COLO668 (cell line): ENCODE measurements around the gene LRIT3.

Source experiments
- DNase-seq: peaks from one replicate; lab custom pipeline; 2025; ENCODE audit not compliant: unreplicated experiment; lab: John Stamatoyannopoulos, UW

The LRIT3 gene

DNA sequence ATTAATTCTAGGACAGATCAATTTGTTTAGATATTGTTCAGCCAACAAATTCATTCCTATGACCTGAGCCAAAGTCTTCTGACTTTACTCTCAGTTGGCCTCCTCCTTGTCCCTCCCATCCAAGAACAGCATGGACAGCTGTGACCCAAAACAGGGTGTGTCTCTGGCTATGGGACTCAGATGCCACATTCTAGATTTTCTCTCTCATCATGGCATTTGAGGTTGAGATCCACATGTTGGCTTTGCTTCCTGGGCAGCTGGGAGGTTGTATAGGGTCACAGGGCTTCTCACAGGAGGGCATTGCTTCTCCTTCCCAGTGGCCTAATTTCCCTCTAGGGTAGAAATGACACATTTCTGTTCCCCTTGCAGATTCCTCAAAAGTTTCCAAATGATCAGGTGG is 42.2 kb downstream of the LRIT3 start:
- DNase-seq, result no peak

DNA sequence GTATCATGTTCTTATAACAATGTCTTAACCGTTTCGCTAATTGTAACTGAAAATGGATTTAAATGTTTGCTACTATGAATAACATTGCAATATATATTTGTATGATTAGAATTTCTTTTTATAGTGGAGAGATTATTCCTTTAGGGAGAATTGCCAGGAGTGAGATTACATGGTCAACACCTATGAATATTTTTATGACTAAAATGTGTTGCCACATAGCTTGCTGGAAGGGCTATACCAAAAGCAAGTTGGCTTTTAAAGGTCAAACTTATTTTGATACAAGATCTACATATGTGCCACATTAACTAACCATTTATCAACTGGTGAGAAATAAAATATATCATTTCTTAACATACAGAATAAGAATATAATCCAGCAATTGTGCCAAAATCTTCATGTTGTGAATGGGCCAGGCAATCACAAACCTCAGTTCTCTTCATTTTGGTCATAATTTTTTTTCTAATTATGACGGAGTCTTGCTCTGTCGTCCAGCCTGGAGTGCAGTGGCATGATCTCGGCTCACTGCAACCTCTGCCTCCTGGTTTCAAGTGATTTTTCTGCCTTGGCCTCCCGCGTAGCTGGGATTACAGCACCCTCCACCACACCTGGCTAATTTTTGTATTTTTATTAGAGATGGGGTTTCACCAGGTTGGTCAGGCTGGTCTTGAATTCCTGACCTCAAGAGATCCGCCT is 54.8 kb downstream of the LRIT3 start:
- DNase-seq, result no peak

DNA sequence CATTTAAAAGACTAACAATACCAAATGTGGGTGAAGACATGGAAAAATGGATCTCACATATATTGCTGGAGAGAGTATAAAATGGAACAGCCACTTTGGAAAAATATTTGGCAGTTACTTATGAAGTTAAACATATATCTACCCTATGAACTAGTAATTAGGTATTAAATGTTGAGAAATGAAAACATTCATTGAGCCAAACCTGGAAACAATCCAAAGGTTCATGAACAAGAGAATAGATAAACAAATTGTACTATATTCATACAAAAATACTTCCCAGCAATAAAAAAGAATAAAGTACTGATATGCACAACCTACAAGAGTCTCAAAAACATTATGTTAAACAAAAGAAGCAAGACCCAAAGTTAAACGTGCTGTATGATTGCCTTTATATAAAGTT is 60.8 kb downstream of the LRIT3 start:
- no peak for DNase-seq

DNA sequence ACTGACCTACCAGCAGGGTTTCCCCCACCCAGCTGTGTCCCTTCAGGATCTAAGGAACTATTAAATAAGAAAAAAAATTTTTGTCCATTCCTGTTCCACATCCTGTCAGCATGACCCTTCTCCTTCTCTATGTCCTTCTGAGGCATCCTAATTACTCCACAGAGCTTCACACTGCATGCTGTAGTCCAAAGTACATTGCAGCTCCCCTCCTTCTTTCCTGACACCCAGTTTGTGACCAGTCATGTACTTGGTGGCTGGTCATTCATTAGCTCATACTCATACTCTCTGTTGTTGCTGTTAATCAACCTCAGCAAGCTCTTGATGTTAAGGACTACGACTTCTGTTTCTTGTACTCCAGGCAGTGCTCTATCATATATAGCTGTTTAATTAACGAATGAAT is 62.3 kb downstream of the LRIT3 start:
- DNase-seq, result no peak

DNA sequence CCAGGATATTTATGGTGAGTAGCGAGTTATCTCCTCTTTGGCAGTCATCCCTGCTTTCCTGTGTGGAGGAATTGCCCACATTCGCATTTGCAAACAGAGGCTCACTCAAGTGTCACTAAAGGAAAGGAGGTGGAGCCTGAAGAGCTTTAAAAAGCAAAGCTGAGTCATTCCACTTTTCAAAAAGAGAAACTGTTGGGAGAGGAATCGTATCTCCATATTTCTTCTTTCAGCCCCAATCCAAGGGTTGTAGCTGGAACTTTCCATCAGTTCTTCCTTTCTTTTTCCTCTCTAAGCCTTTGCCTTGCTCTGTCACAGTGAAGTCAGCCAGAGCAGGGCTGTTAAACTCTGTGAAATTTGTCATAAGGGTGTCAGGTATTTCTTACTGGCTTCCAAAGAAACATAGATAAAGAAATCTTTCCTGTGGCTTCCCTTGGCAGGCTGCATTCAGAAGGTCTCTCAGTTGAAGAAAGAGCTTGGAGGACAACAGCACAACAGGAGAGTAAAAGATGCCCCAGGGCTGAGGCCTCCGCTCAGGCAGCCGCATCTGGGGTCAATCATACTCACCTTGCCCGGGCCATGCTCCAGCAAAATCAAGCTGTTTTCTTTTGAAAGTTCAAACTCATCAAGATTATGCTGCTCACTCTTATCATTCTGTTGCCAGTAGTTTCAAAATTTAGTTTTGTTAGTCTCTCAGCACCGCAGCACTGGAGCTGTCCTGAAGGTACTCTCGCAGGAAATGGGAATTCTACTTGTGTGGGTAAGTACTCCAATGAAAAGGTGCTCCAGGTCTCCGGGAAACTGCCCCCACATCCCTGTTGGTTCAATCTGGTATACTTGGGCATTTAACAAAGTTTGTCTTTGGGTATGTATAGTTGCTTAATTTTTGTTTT is 65.0 kb downstream of the LRIT3 start, which contains the start of gene EGF:
TSS of gene EGF (plus strand) at position 178 of the 890 bp plus-strand sequence. CDS start at position 631, 453 bp downstream.
- no peak for DNase-seq

DNA sequence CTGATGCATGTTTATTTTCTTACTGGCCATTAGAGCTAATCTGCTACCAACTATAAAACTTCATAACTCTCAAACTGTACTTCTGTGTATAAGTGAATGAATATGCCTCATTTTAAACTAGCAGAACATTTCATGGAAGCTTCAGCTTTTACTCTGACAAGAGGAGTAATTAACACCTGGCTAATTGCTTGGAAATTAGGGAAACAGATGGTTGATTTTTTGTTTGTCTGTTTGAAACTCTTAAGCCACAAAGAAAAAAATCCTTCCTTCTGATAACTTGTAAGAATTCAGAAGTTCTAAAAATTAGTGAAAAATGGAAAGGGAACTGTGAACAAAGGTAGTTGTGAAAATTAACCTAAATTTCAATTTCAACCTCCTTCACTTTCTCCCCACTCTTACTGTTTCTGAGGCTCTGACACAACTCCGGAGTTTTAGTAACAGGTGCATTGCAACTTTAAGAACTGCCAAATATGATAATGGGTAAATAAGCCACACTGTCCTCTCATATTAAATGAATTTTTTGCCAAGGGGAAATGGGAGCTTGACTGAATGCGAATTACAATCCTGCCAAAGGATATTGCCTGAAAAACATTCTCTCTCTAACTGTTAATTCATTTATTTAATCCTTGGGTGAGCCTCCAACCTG is 65.8 kb downstream of the LRIT3 start:
- no peak for DNase-seq

DNA sequence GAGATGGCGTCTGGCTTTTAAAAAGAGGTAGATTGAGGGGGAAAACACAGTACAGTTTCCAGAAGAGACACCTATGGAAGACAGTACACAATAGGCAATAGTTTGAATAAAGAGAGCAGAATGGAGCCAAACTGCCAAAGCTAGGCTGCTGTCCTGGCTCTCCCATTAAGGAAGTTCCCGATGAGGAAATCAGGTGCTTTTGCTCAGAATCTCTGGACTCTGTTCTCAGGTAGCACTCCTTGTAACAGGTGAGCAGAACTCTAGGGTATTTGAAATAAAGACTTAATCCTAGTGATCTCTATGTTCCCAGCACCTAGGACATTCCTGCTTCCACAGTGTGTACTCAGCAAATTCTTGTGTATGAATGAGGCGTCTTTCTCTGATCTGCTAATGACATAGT is 66.4 kb downstream of the LRIT3 start:
- no peak for DNase-seq

DNA sequence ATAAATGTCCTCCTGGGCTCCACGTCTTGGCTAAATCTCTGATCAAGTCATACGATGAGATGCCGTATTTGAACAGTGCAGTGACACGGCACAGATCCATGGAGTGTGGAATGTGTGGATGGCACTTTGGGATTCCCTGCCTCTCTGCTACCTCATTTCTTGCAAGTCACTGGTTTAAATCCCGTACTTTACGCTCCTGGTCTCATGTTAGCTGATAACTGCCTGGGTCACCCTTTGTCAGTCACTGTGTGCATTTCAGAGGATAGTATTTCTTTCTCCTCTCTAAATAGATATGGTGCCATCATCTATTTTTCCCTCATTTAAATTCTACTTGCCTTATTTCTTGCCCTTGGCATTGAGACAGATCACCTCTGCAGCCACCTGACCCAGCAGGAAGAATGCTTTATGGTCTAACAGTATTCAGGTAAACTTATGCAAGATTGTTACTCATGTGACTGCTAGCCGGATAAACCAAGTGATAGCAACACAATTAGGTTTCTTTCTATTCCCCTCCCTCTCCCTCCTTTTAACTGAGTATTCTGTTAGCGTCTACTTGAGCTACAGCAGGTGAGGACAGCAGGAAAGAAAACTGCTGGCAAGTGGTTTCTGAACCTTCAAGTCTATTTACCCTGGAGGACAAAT is 67.6 kb downstream of the LRIT3 start:
- no peak for DNase-seq

DNA sequence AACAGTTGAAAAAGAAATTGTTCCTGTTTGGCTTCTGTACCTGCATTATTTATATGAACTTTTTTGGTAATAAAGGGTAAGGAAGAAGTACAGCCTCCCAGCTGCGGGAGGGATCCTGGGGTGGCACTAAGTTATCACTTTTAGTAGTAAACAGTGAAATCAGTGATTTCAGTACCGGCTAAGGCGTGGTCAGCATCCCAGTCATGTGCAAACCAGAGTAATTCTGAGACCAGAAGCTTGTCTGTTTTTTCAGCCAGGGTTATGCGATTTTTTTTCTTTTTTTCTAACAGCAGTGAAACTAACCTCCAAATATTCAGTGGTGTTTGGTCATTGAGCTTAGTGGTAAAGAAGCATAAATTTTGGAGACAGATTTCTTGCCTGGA is 68.1 kb downstream of the LRIT3 start:
- no peak for DNase-seq

DNA sequence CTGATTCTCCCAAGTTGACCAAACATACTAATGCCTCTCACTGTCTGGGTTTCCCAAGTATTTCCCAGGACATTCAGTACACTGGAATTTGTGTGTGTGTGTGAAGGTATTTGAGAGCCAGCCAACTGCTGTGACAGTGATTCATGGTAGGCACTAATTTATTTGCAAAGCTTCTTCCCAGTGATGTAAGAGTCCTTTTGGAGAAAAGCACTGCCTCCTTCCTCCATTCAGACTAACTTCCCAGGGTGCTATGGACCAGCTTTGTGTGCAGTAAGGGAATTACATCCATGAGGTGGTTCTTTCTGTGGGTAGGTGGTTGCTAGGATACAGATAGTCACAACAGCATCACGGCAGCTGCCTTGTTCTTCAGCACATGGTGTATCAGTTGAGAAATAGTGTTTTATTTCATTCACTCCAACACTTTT is 73.5 kb downstream of the LRIT3 start:
- no peak for DNase-seq
